Measurements from ENCODE around the gene PANK4.

PANK4 gene

GRCh38 chr1:2475571-2475970 lies 50.8 kb downstream of the PANK4 start:
- TF ChIP-seq EZH2 (IDR thresholded peaks at IDR 0.05), result no peak
- TF ChIP-seq FOXP2 (optimal IDR thresholded peaks at IDR 0.05; ENCODE audit: control extremely low read depth, extremely low read length, insufficient read depth), result no peak
- no peak for DNase-seq (ENCODE audit: low read depth, low spot score)
- H3K9me3 ChIP-seq (ENCODE audit: low read depth, low read length), result no peaks in the 10 kb centered on the region
- no peak overlapping the region for H3K4me3 ChIP-seq
- no peak overlapping the region for H3K27ac ChIP-seq
- H3K36me3 ChIP-seq (ENCODE audit: insufficient read depth, low read length), result no peaks in the 10 kb centered on the region
- no peak overlapping the region for H3K9ac ChIP-seq (ENCODE audit: insufficient read length)

GRCh38 chr1:2474933-2475371 lies 51.4 kb downstream of the PANK4 start:
- H3K36me3 ChIP-seq (ENCODE audit: insufficient read depth, low read length), result no peaks in the 10 kb centered on the region
- no peak overlapping the region for H3K27ac ChIP-seq
- no peak overlapping the region for H3K9ac ChIP-seq (ENCODE audit: insufficient read length)
- H3K4me3 ChIP-seq, result no peak overlapping the region
- no peaks in the 10 kb centered on the region for H3K9me3 ChIP-seq (ENCODE audit: low read depth, low read length)
- TF ChIP-seq POLR2AphosphoS5 (IDR thresholded peaks at IDR 0.05; ENCODE audit: borderline replicate concordance, low read depth, low read length) (no peak), FOXP2 (optimal IDR thresholded peaks at IDR 0.05; ENCODE audit: control extremely low read depth, extremely low read length, insufficient read depth) (no peak), EZH2 (IDR thresholded peaks at IDR 0.05) (no peak)
- no peak for DNase-seq (ENCODE audit: low read depth, low spot score)

GRCh38 chr1:2474104-2474844 lies 52.1 kb downstream of the PANK4 start:
- no peak for DNase-seq (ENCODE audit: low read depth, low spot score)
- no peak overlapping the region for H3K4me3 ChIP-seq
- no peaks in the 10 kb centered on the region for H3K9me3 ChIP-seq (ENCODE audit: low read depth, low read length)
- H3K9ac ChIP-seq (ENCODE audit: insufficient read length), result no peak overlapping the region
- H3K27ac ChIP-seq, result no peak overlapping the region
- no peaks in the 10 kb centered on the region for H3K36me3 ChIP-seq (ENCODE audit: insufficient read depth, low read length)
- TF ChIP-seq EZH2 (IDR thresholded peaks at IDR 0.05), result no peak
- TF ChIP-seq FOXP2 (optimal IDR thresholded peaks at IDR 0.05; ENCODE audit: control extremely low read depth, extremely low read length, insufficient read depth), result no peak
- TF ChIP-seq POLR2AphosphoS5 (IDR thresholded peaks at IDR 0.05; ENCODE audit: borderline replicate concordance, low read depth, low read length), result no peak

DNA sequence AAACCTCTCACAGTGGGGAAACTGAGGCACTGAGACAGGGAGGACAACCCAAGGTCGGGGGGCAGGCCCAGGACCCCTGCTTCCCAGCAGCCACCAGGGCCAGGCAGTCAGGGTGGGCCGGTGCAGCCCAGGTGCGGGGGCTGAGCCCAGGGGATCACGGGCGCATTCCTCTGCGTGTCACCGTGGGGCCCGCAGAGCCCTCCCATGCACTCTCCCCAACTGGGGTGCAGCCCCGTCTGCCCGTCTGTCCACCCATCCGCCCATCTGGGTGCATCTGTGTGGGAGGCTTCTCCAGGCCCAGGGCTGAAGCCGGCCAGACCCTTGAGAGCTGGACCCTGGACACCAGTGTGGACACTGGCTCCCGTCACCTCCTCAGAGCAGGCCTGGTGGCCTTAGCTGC lies 53.2 kb downstream of the PANK4 start:
- no peak for TF ChIP-seq EZH2 (IDR thresholded peaks at IDR 0.05)
- no peak for TF ChIP-seq FOXP2 (optimal IDR thresholded peaks at IDR 0.05; ENCODE audit: control extremely low read depth, extremely low read length, insufficient read depth)
- TF ChIP-seq POLR2AphosphoS5 (IDR thresholded peaks at IDR 0.05; ENCODE audit: borderline replicate concordance, low read depth, low read length), result no peak
- no peaks in the 10 kb centered on the region for H3K36me3 ChIP-seq (ENCODE audit: insufficient read depth, low read length)
- no peak overlapping the region for H3K4me3 ChIP-seq
- H3K9me3 ChIP-seq (ENCODE audit: low read depth, low read length), result no peaks in the 10 kb centered on the region
- no peak for DNase-seq (ENCODE audit: low read depth, low spot score)
- H3K9ac ChIP-seq (ENCODE audit: insufficient read length), result no peak overlapping the region
- no peak overlapping the region for H3K27ac ChIP-seq

GRCh38 chr1:2472561-2473177 lies 53.7 kb downstream of the PANK4 start:
- Histone ChIP-seq H3K4me3 (no peak overlapping the region), H3K27ac (no peak overlapping the region), H3K36me3 (ENCODE audit: insufficient read depth, low read length) (no peaks in the 10 kb centered on the region), H3K9ac (ENCODE audit: insufficient read length) (no peak overlapping the region), H3K9me3 (ENCODE audit: low read depth, low read length) (no peaks in the 10 kb centered on the region)
- TF ChIP-seq EZH2 (IDR thresholded peaks at IDR 0.05) (no peak), POLR2AphosphoS5 (IDR thresholded peaks at IDR 0.05; ENCODE audit: borderline replicate concordance, low read depth, low read length) (no peak), FOXP2 (optimal IDR thresholded peaks at IDR 0.05; ENCODE audit: control extremely low read depth, extremely low read length, insufficient read depth) (no peak)
- DNase-seq (ENCODE audit: low read depth, low spot score), result no peak

GRCh38 chr1:2472109-2472508 lies 54.3 kb downstream of the PANK4 start:
- Histone ChIP-seq H3K27ac (no peak overlapping the region), H3K36me3 (ENCODE audit: insufficient read depth, low read length) (no peaks in the 10 kb centered on the region), H3K9ac (ENCODE audit: insufficient read length) (no peak overlapping the region), H3K9me3 (ENCODE audit: low read depth, low read length) (no peaks in the 10 kb centered on the region), H3K4me3 (no peak overlapping the region)
- no peak for TF ChIP-seq EZH2 (IDR thresholded peaks at IDR 0.05)
- TF ChIP-seq FOXP2 (optimal IDR thresholded peaks at IDR 0.05; ENCODE audit: control extremely low read depth, extremely low read length, insufficient read depth), result no peak
- TF ChIP-seq POLR2AphosphoS5 (IDR thresholded peaks at IDR 0.05; ENCODE audit: borderline replicate concordance, low read depth, low read length), result no peak
- DNase-seq (ENCODE audit: low read depth, low spot score), result no peak

- H3K9ac ChIP-seq (ENCODE audit: insufficient read length), result no peak overlapping the region
- H3K36me3 ChIP-seq (ENCODE audit: insufficient read depth, low read length), result no peaks in the 10 kb centered on the region
- no peak for DNase-seq (ENCODE audit: low read depth, low spot score)
- no peak overlapping the region for H3K4me3 ChIP-seq
- TF ChIP-seq EZH2 (IDR thresholded peaks at IDR 0.05), result no peak
- no peak for TF ChIP-seq POLR2AphosphoS5 (IDR thresholded peaks at IDR 0.05; ENCODE audit: borderline replicate concordance, low read depth, low read length)
- no peak for TF ChIP-seq FOXP2 (optimal IDR thresholded peaks at IDR 0.05; ENCODE audit: control extremely low read depth, extremely low read length, insufficient read depth)
- H3K9me3 ChIP-seq (ENCODE audit: low read depth, low read length), result no peaks in the 10 kb centered on the region
- no peak overlapping the region for H3K27ac ChIP-seq
Observed at GRCh38 chr1:2471587-2472001, 54.8 kb downstream of the PANK4 start.

DNA sequence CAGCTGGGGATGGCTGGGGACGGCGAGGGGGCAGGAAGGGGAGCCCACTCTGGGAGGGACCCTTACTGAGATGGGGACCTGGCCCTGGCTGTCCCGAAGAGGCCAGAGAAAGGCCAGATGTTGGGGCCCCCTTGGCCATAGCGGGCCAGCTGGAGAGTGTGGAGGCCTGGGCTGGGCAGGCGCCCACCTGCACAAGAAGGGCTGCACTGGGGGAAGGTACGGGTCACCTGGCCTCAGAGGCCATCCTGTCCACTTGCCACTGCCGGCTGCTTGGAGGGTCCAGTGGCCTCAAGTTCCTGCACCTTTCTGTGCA lies 55.3 kb downstream of the PANK4 start:
- Histone ChIP-seq H3K9me3 (ENCODE audit: low read depth, low read length) (no peaks in the 10 kb centered on the region), H3K4me3 (no peak overlapping the region), H3K9ac (ENCODE audit: insufficient read length) (no peak overlapping the region), H3K27ac (no peak overlapping the region), H3K36me3 (ENCODE audit: insufficient read depth, low read length) (no peaks in the 10 kb centered on the region)
- no peak for TF ChIP-seq POLR2AphosphoS5 (IDR thresholded peaks at IDR 0.05; ENCODE audit: borderline replicate concordance, low read depth, low read length)
- TF ChIP-seq FOXP2 (optimal IDR thresholded peaks at IDR 0.05; ENCODE audit: control extremely low read depth, extremely low read length, insufficient read depth), result no peak
- TF ChIP-seq EZH2 (IDR thresholded peaks at IDR 0.05), result no peak
- no peak for DNase-seq (ENCODE audit: low read depth, low spot score)
